ENCODE measurements around the gene HORMAD2. TPM values are rescaled to one million over a fixed set of nuclear protein-coding genes. Genes with fewer than 3 reads are reported as not detected.

HORMAD2 gene
- polyA plus RNA-seq, 1 of the 3 experiments (the other 2 are of a cell fraction), result not detected

- H3K9me2 ChIP-seq, result no peaks in the 10 kb centered on the region
- H3K4me2 ChIP-seq, result no peak overlapping the region
- no peak overlapping the region for H2AFZ ChIP-seq (ENCODE audit: low read depth)
- POLR2A ChIA-PET, result no interaction called here
- no peaks in the 10 kb centered on the region; a peak in 2 of 4 replicates for H3K4me1 ChIP-seq (ENCODE audit: control insufficient read depth in 1 of 2, insufficient read depth in 2 of 2, low read depth in 1 of 2, low read length in 1 of 2)
- H3K27ac ChIP-seq (ENCODE audit: low read depth in 2 of 2, low read length in 1 of 2), result no peak overlapping the region
- CTCF ChIA-PET, result interaction anchor here (1.0 to 2.8 kb wide), 4 partner anchors 26 to 273 kb away, joined by 3 to 12 read pairs (median 4); no protein-coding TSS in a partner anchor
- no peak for DNase-seq
- no peak overlapping the region for H3K9ac ChIP-seq
- H4K20me1 ChIP-seq (ENCODE audit: insufficient read depth), result no peaks in the 10 kb centered on the region
- H3K36me3 ChIP-seq (replicated peaks in 1 of 2; ENCODE audit: control insufficient read depth in 1 of 2, insufficient read depth in 2 of 2, low read length in 1 of 2), result no peaks in the 10 kb centered on the region
- H3K4me3 ChIP-seq (ENCODE audit: low read depth in 2 of 2, low read length in 1 of 2), result no peak overlapping the region
- no peaks in the 10 kb centered on the region for H3K27me3 ChIP-seq (ENCODE audit: insufficient read depth)
- no peaks in the 10 kb centered on the region for H3K9me3 ChIP-seq
- WGBS (ENCODE audit: low lambda C conversion rate), result 76% methylated on average over 1 of the region's 1 CpG
- no peaks in the 10 kb centered on the region for H3K79me2 ChIP-seq (ENCODE audit: insufficient read depth)
- H3F3A ChIP-seq (replicated peaks; ENCODE audit: insufficient read depth), result peaks cover 4% of the 10 kb centered on the region
- no peak for TF ChIP-seq SMC3 (IDR thresholded peaks at IDR 0.05; ENCODE audit: low read depth, low read length)
- no peak for TF ChIP-seq MEF2A (IDR thresholded peaks at IDR 0.05; ENCODE audit: borderline replicate concordance, low read depth)
- no peak for TF ChIP-seq TCF12 (IDR thresholded peaks at IDR 0.05)
- TF ChIP-seq NRF1 (IDR thresholded peaks at IDR 0.05; ENCODE audit: low read depth, low read length), result no peak
- no peak for TF ChIP-seq RFX5 (IDR thresholded peaks at IDR 0.05; ENCODE audit: low read length)
- TF ChIP-seq IRF3 (IDR thresholded peaks at IDR 0.05; ENCODE audit: low read depth, low read length), result no peak
- TF ChIP-seq USF2 (IDR thresholded peaks at IDR 0.05; ENCODE audit: borderline replicate concordance, low read depth, low read length), result no peak
- no peak for TF ChIP-seq NFIC (IDR thresholded peaks at IDR 0.05; ENCODE audit: borderline replicate concordance)
Measured at GRCh38 chr22:30114361-30114760, 34.1 kb downstream of the HORMAD2 start.

GRCh38 chr22:30115705-30116104 is 35.4 kb downstream of the HORMAD2 start:
- CTCF ChIA-PET, result interaction anchor here (1.1 to 3.0 kb wide), 5 partner anchors 27 to 172 kb away, joined by 3 to 10 read pairs (median 6); no protein-coding TSS in a partner anchor
- TF ChIP-seq NRF1 (IDR thresholded peaks at IDR 0.05; ENCODE audit: low read depth, low read length) (no peak), SIN3A (IDR thresholded peaks at IDR 0.05; ENCODE audit: borderline replicate concordance, low read depth, low read length) (no peak), FOXJ3 (CRISPR knock-in tag; IDR thresholded peaks at IDR 0.05) (no peak), RAD21 (IDR thresholded peaks at IDR 0.05; ENCODE audit: low read length) (no peak), MEF2A (IDR thresholded peaks at IDR 0.05; ENCODE audit: borderline replicate concordance, low read depth) (no peak), MXI1 (IDR thresholded peaks at IDR 0.05; ENCODE audit: low read depth, low read length) (no peak), EP300 (IDR thresholded peaks at IDR 0.05; ENCODE audit: borderline replicate concordance in 1 of 2, low read depth in 1 of 2, low read length in 1 of 2) (no peak), NFIC (IDR thresholded peaks at IDR 0.05; ENCODE audit: borderline replicate concordance) (no peak), RXRA (IDR thresholded peaks at IDR 0.05; ENCODE audit: borderline replicate concordance, low read depth) (no peak), YY1 (IDR thresholded peaks at IDR 0.05; ENCODE audit: low read depth) (no peak)
- POLR2A ChIA-PET, result no interaction called here
- Histone ChIP-seq H3K27me3 (ENCODE audit: insufficient read depth) (no peaks in the 10 kb centered on the region), H3K4me3 (ENCODE audit: low read depth in 2 of 2, low read length in 1 of 2) (no peak overlapping the region), H3F3A (replicated peaks; ENCODE audit: insufficient read depth) (peaks cover 4% of the 10 kb centered on the region), H2AFZ (ENCODE audit: low read depth) (no peak overlapping the region), H3K36me3 (replicated peaks in 1 of 2; ENCODE audit: control insufficient read depth in 1 of 2, insufficient read depth in 2 of 2, low read length in 1 of 2) (no peaks in the 10 kb centered on the region), H3K4me2 (no peak overlapping the region), H3K9me3 (no peaks in the 10 kb centered on the region), H3K4me1 (ENCODE audit: control insufficient read depth in 1 of 2, insufficient read depth in 2 of 2, low read depth in 1 of 2, low read length in 1 of 2) (no peaks in the 10 kb centered on the region; a peak in 2 of 4 replicates), H3K79me2 (ENCODE audit: insufficient read depth) (no peaks in the 10 kb centered on the region), H4K20me1 (ENCODE audit: insufficient read depth) (no peaks in the 10 kb centered on the region), H3K9me2 (no peaks in the 10 kb centered on the region), H3K27ac (ENCODE audit: low read depth in 2 of 2, low read length in 1 of 2) (no peak overlapping the region), H3K9ac (no peak overlapping the region)
- DNase-seq, result no peak
- 96% methylated on average over 2 of the region's 2 CpGs for WGBS (ENCODE audit: low lambda C conversion rate)
